ENCODE measurements around the gene NCAPG2.
"Not testable (repeated sequence)": the region's sequence is repeated elsewhere in the genome, so short reads cannot be mapped to it uniquely, and the experiment has no call there.

The NCAPG2 gene

GRCh38 chr7:158648787-158649186 is 55.8 kb downstream of the NCAPG2 start:
- H3K27me3 ChIP-seq (ENCODE audit: control insufficient read depth, insufficient read depth, low read length) = no peaks in the 10 kb centered on the region
- no peaks in the 10 kb centered on the region for H3K9me3 ChIP-seq (ENCODE audit: control insufficient read depth, insufficient read depth, low read length)
- no peak overlapping the region for H3K9ac ChIP-seq (ENCODE audit: low read depth, low read length)
- no peak overlapping the region for H3K4me3 ChIP-seq (ENCODE audit: low read depth, low read length)
- no peak overlapping the region for H3K27ac ChIP-seq (ENCODE audit: low read depth, low read length)
- H3K4me1 ChIP-seq (ENCODE audit: control insufficient read depth, insufficient read depth, low read length) = no peaks in the 10 kb centered on the region
- peaks cover 93% of the 10 kb centered on the region for H3K36me3 ChIP-seq (ENCODE audit: control insufficient read depth, insufficient read depth, low read length)

- H3K9ac ChIP-seq (ENCODE audit: low read depth, low read length) = no peak overlapping the region
- no peaks in the 10 kb centered on the region for H3K9me3 ChIP-seq (ENCODE audit: control insufficient read depth, insufficient read depth, low read length)
- H3K4me3 ChIP-seq (ENCODE audit: low read depth, low read length) = no peak overlapping the region
- no peaks in the 10 kb centered on the region for H3K4me1 ChIP-seq (ENCODE audit: control insufficient read depth, insufficient read depth, low read length)
- H3K36me3 ChIP-seq (ENCODE audit: control insufficient read depth, insufficient read depth, low read length) = peaks cover 93% of the 10 kb centered on the region
- no peaks in the 10 kb centered on the region for H3K27me3 ChIP-seq (ENCODE audit: control insufficient read depth, insufficient read depth, low read length)
- no peak overlapping the region for H3K27ac ChIP-seq (ENCODE audit: low read depth, low read length)
Measured at GRCh38 chr7:158648168-158648567, 56.4 kb downstream of the NCAPG2 start.

- H3K36me3 ChIP-seq (ENCODE audit: control insufficient read depth, insufficient read depth, low read length) = peaks cover 89% of the 10 kb centered on the region
- H3K4me1 ChIP-seq (ENCODE audit: control insufficient read depth, insufficient read depth, low read length) = no peaks in the 10 kb centered on the region
- no peaks in the 10 kb centered on the region for H3K9me3 ChIP-seq (ENCODE audit: control insufficient read depth, insufficient read depth, low read length)
Measured at GRCh38 chr7:158647475-158647792, 57.2 kb downstream of the NCAPG2 start.

GRCh38 chr7:158646766-158647474 is 57.7 kb downstream of the NCAPG2 start:
- H3K36me3 ChIP-seq (ENCODE audit: control insufficient read depth, insufficient read depth, low read length) = peaks cover 89% of the 10 kb centered on the region
- H3K9ac ChIP-seq (ENCODE audit: low read depth, low read length) = no peak overlapping the region
- no peak overlapping the region for H3K4me3 ChIP-seq (ENCODE audit: low read depth, low read length)
- no peak overlapping the region for H3K27ac ChIP-seq (ENCODE audit: low read depth, low read length)
- no peaks in the 10 kb centered on the region for H3K27me3 ChIP-seq (ENCODE audit: control insufficient read depth, insufficient read depth, low read length)
- H3K4me1 ChIP-seq (ENCODE audit: control insufficient read depth, insufficient read depth, low read length) = no peaks in the 10 kb centered on the region
- H3K9me3 ChIP-seq (ENCODE audit: control insufficient read depth, insufficient read depth, low read length) = no peaks in the 10 kb centered on the region

More at GRCh38 chr7:158647475-158647792, 57.2 kb downstream of the NCAPG2 start:
- no peak overlapping the region for H3K4me3 ChIP-seq (ENCODE audit: low read depth, low read length)
- no peak overlapping the region for H3K27ac ChIP-seq (ENCODE audit: low read depth, low read length)
- H3K27me3 ChIP-seq (ENCODE audit: control insufficient read depth, insufficient read depth, low read length) = no peaks in the 10 kb centered on the region
- H3K9ac ChIP-seq (ENCODE audit: low read depth, low read length) = no peak overlapping the region

- Histone ChIP-seq H3K27ac (ENCODE audit: low read depth, low read length) (no peak overlapping the region), H3K4me3 (ENCODE audit: low read depth, low read length) (no peak overlapping the region), H3K9ac (ENCODE audit: low read depth, low read length) (no peak overlapping the region), H3K36me3 (ENCODE audit: control insufficient read depth, insufficient read depth, low read length) (peaks cover 89% of the 10 kb centered on the region), H3K27me3 (ENCODE audit: control insufficient read depth, insufficient read depth, low read length) (no peaks in the 10 kb centered on the region), H3K4me1 (ENCODE audit: control insufficient read depth, insufficient read depth, low read length) (no peaks in the 10 kb centered on the region), H3K9me3 (ENCODE audit: control insufficient read depth, insufficient read depth, low read length) (no peaks in the 10 kb centered on the region)
Measured at GRCh38 chr7:158645842-158646241, 58.8 kb downstream of the NCAPG2 start.

- Histone ChIP-seq H3K4me1 (ENCODE audit: control insufficient read depth, insufficient read depth, low read length) (no peaks in the 10 kb centered on the region), H3K36me3 (ENCODE audit: control insufficient read depth, insufficient read depth, low read length) (peaks cover 92% of the 10 kb centered on the region)
Measured at GRCh38 chr7:158642149-158642548, 62.5 kb downstream of the NCAPG2 start.

GRCh38 chr7:158638001-158638400 is 66.6 kb downstream of the NCAPG2 start:
- Histone ChIP-seq H3K9me3 (ENCODE audit: control insufficient read depth, insufficient read depth, low read length) (no peaks in the 10 kb centered on the region), H3K4me3 (ENCODE audit: low read depth, low read length) (no peak overlapping the region), H3K27me3 (ENCODE audit: control insufficient read depth, insufficient read depth, low read length) (no peaks in the 10 kb centered on the region), H3K27ac (ENCODE audit: low read depth, low read length) (no peak overlapping the region), H3K4me1 (ENCODE audit: control insufficient read depth, insufficient read depth, low read length) (no peaks in the 10 kb centered on the region), H3K9ac (ENCODE audit: low read depth, low read length) (no peak overlapping the region), H3K36me3 (ENCODE audit: control insufficient read depth, insufficient read depth, low read length) (peaks cover 70% of the 10 kb centered on the region)

More at GRCh38 chr7:158642149-158642548, 62.5 kb downstream of the NCAPG2 start:
- no peaks in the 10 kb centered on the region for H3K27me3 ChIP-seq (ENCODE audit: control insufficient read depth, insufficient read depth, low read length)
- no peak overlapping the region for H3K4me3 ChIP-seq (ENCODE audit: low read depth, low read length)
- H3K27ac ChIP-seq (ENCODE audit: low read depth, low read length) = no peak overlapping the region
- H3K9me3 ChIP-seq (ENCODE audit: control insufficient read depth, insufficient read depth, low read length) = no peaks in the 10 kb centered on the region
- no peak overlapping the region for H3K9ac ChIP-seq (ENCODE audit: low read depth, low read length)

- Histone ChIP-seq H3K9me3 (ENCODE audit: control insufficient read depth, insufficient read depth, low read length) (no peaks in the 10 kb centered on the region), H3K4me1 (ENCODE audit: control insufficient read depth, insufficient read depth, low read length) (no peaks in the 10 kb centered on the region), H3K9ac (ENCODE audit: low read depth, low read length) (no peak overlapping the region), H3K36me3 (ENCODE audit: control insufficient read depth, insufficient read depth, low read length) (peaks cover 72% of the 10 kb centered on the region), H3K27me3 (ENCODE audit: control insufficient read depth, insufficient read depth, low read length) (no peaks in the 10 kb centered on the region), H3K4me3 (ENCODE audit: low read depth, low read length) (no peak overlapping the region), H3K27ac (ENCODE audit: low read depth, low read length) (no peak overlapping the region)
Measured at GRCh38 chr7:158633055-158633956, 71.3 kb downstream of the NCAPG2 start.

- Histone ChIP-seq H3K27me3 (ENCODE audit: control insufficient read depth, insufficient read depth, low read length) (no peaks in the 10 kb centered on the region), H3K9me3 (ENCODE audit: control insufficient read depth, insufficient read depth, low read length) (no peaks in the 10 kb centered on the region), H3K27ac (ENCODE audit: low read depth, low read length) (no peak overlapping the region), H3K4me3 (ENCODE audit: low read depth, low read length) (no peak overlapping the region), H3K9ac (ENCODE audit: low read depth, low read length) (no peak overlapping the region), H3K4me1 (ENCODE audit: control insufficient read depth, insufficient read depth, low read length) (no peaks in the 10 kb centered on the region), H3K36me3 (ENCODE audit: control insufficient read depth, insufficient read depth, low read length) (peaks cover 71% of the 10 kb centered on the region)
Measured at GRCh38 chr7:158631574-158632195, 72.9 kb downstream of the NCAPG2 start.

- H3K36me3 ChIP-seq (ENCODE audit: control insufficient read depth, insufficient read depth, low read length) = peaks cover 62% of the 10 kb centered on the region
- not testable (repeated sequence) for H3K27ac ChIP-seq (ENCODE audit: low read depth, low read length); H3K27me3 ChIP-seq (ENCODE audit: control insufficient read depth, insufficient read depth, low read length); H3K4me3 ChIP-seq (ENCODE audit: low read depth, low read length); H3K4me1 ChIP-seq (ENCODE audit: control insufficient read depth, insufficient read depth, low read length); H3K9ac ChIP-seq (ENCODE audit: low read depth, low read length); H3K9me3 ChIP-seq (ENCODE audit: control insufficient read depth, insufficient read depth, low read length)
Measured at GRCh38 chr7:158626289-158626688, 78.3 kb downstream of the NCAPG2 start.

GRCh38 chr7:158623241-158623640 is 81.4 kb downstream of the NCAPG2 start:
- Histone ChIP-seq H3K4me1 (ENCODE audit: control insufficient read depth, insufficient read depth, low read length) (peaks cover 6% of the 10 kb centered on the region), H3K9ac (ENCODE audit: low read depth, low read length) (no peak overlapping the region), H3K4me3 (ENCODE audit: low read depth, low read length) (no peak overlapping the region), H3K36me3 (ENCODE audit: control insufficient read depth, insufficient read depth, low read length) (peaks cover 35% of the 10 kb centered on the region), H3K9me3 (ENCODE audit: control insufficient read depth, insufficient read depth, low read length) (no peaks in the 10 kb centered on the region), H3K27me3 (ENCODE audit: control insufficient read depth, insufficient read depth, low read length) (no peaks in the 10 kb centered on the region), H3K27ac (ENCODE audit: low read depth, low read length) (no peak overlapping the region)

All from HUES48 (cell line).